A673 (cell line): Measurements from ENCODE around the gene SLC5A2.

Experiments
- EZH2 ChIP-seq: fragments of 200-600 bp; sonication (generic); IDR thresholded peaks from 2 replicates; pipeline ENCODE4 v1.6.1; 2017; ENCODE audit warnings: borderline replicate concordance, low read depth, mild to moderate bottlenecking, mixed read lengths, antibody characterized with exemption, low read length; ENCODE audit not compliant: poor library complexity, severe bottlenecking
- TF ChIP-seq, protein P1 (sequence below): fragments of 300-800, 200-600 bp; sonication (generic); conservative IDR thresholded peaks from 2 replicates; pipeline ENCODE4 v1.5.1; 2017; ENCODE audit warnings: low read depth, mild to moderate bottlenecking, antibody characterized with exemption, low read length, moderate library complexity, mixed read lengths

DNA sequence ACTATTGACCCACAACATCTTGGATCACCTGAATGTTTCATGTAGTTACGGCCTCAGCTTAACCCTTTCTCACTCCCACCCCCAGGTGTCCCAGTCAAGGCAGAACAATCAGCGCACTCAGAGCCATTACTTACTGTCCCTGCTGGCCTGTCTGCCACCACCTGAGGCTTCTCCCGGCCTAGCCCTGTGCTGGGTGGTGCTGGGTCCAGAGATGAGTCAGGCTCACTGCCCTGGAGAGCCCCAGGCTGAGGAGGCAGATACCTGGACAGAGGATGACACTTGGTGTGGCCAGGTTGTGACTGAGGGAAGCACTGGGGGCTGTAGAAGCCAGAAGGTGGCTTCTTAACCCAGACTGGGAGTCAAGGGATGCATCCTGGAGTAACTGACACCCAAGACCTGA is 4.0 kb upstream of the SLC5A2 start:
- TF ChIP-seq, protein P1, sequence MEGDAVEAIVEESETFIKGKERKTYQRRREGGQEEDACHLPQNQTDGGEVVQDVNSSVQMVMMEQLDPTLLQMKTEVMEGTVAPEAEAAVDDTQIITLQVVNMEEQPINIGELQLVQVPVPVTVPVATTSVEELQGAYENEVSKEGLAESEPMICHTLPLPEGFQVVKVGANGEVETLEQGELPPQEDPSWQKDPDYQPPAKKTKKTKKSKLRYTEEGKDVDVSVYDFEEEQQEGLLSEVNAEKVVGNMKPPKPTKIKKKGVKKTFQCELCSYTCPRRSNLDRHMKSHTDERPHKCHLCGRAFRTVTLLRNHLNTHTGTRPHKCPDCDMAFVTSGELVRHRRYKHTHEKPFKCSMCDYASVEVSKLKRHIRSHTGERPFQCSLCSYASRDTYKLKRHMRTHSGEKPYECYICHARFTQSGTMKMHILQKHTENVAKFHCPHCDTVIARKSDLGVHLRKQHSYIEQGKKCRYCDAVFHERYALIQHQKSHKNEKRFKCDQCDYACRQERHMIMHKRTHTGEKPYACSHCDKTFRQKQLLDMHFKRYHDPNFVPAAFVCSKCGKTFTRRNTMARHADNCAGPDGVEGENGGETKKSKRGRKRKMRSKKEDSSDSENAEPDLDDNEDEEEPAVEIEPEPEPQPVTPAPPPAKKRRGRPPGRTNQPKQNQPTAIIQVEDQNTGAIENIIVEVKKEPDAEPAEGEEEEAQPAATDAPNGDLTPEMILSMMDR = no peak
- no peak for TF ChIP-seq EZH2
